RWPE1 (cell line): ENCODE data around the gene CLDN9.

Source experiments
- CTCF ChIA-PET: fragments of 350-600 bp; sonication (Branson Sonifier 250); formaldehyde crosslinking; extraction: SDS; loops from one replicate; lab custom pipeline; 2021; lab: Yijun Ruan, JAX
- POLR2A ChIA-PET: fragments of 400-600 bp; formaldehyde crosslinking; extraction: SDS; loops from one replicate; lab custom pipeline; 2020; ENCODE audit warnings: antibody characterized with exemption; ENCODE audit not compliant: low non-redundant PET; lab: Yijun Ruan, JAX
- DNase-seq: peaks from one replicate; pipeline ENCODE4 v3.0.0; 2012; ENCODE audit warnings: low spot score
- H3K27ac ChIP-seq: fragments of 450-650 bp; 2 replicates; pipeline ENCODE4 v1.5.1; 2017
- TF ChIP-seq, protein P1 (sequence below): fragments of 450-650 bp; conservative IDR thresholded peaks from 2 replicates; pipeline ENCODE4 v1.5.1; 2017; ENCODE audit warnings: low read depth, mild to moderate bottlenecking

The CLDN9 gene

DNA sequence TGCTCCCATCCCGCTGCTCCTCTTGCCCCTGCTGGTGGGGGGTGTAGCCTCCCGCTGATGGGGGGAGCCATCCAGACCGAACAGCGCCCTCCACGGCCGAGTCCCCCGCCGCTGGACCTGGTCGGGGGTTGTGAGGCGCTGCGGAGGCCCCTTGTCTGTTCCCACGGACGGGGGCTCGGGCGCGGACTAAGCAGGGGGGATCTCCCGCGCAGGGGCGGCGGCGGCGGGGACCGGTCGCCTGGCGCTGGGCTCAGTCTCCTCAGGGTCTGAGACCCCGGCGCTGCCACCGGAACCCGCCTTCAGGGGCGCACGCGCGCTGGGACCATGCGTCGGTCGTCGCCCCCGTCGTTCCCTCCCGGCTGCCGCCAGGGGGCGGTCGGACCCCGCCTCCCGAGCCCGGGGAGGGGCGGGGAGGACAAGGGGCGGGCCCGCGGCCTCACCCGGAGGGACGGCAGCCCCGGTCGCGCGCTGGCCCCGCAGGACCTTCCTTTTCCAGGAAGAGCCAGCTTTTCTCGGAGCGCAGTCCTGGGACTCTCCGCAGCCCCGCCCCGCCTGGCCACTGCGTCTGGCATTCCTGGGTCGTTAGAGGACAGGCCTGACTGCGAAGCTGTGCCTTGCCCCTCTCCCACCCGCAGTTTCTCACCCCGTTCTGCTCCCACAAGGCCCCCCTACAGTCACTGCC, 46.5 kb downstream of the CLDN9 start:
- CTCF ChIA-PET: interaction anchor here (0.5 to 2.8 kb wide), 27 partner anchors 8 to 604 kb away, joined by 3 to 48 read pairs (median 3); partner anchors contain the start of gene ZSCAN10
- TF ChIP-seq, protein P1, sequence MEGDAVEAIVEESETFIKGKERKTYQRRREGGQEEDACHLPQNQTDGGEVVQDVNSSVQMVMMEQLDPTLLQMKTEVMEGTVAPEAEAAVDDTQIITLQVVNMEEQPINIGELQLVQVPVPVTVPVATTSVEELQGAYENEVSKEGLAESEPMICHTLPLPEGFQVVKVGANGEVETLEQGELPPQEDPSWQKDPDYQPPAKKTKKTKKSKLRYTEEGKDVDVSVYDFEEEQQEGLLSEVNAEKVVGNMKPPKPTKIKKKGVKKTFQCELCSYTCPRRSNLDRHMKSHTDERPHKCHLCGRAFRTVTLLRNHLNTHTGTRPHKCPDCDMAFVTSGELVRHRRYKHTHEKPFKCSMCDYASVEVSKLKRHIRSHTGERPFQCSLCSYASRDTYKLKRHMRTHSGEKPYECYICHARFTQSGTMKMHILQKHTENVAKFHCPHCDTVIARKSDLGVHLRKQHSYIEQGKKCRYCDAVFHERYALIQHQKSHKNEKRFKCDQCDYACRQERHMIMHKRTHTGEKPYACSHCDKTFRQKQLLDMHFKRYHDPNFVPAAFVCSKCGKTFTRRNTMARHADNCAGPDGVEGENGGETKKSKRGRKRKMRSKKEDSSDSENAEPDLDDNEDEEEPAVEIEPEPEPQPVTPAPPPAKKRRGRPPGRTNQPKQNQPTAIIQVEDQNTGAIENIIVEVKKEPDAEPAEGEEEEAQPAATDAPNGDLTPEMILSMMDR: peak; percentile 91
- H3K27ac ChIP-seq: peak overlapping the region; percentile 68
- peak; percentile 87 for DNase-seq
- POLR2A ChIA-PET: interaction anchor here (0.9 to 1.1 kb wide), 2 partner anchors 66 to 70 kb away, joined by 3 to 4 read pairs; no protein-coding TSS in a partner anchor

DNA sequence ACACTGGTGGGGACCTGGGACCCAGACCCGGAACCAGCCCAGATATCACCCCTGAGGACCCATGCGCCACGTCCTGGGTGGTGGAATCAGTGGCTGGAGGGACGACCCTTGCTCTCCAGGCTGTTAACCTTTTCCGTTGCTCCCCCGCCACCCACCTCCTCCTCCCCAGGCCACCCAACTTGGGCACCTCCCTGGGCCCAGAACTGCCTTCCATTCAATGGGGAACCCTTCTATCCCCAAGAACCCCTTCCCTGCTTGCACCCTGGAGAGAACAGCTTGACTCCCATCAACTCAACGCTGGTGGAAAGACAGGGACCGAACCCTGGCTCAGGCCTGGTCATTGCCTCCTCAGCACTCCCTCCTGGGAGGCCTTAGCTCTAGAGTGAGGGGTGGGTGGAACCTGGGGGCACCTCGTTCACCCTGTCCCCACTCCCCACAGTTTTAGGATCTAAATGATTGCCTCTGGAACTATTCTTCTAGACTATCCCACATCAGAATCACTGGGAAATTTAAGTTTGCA, 47.1 kb downstream of the CLDN9 start:
- DNase-seq: no peak
- TF ChIP-seq, protein P1: no peak
- CTCF ChIA-PET: interaction anchor here (0.6 to 2.8 kb wide), 18 partner anchors 9 to 152 kb away, joined by 3 to 48 read pairs (median 3); partner anchors contain the start of gene ZSCAN10

DNA sequence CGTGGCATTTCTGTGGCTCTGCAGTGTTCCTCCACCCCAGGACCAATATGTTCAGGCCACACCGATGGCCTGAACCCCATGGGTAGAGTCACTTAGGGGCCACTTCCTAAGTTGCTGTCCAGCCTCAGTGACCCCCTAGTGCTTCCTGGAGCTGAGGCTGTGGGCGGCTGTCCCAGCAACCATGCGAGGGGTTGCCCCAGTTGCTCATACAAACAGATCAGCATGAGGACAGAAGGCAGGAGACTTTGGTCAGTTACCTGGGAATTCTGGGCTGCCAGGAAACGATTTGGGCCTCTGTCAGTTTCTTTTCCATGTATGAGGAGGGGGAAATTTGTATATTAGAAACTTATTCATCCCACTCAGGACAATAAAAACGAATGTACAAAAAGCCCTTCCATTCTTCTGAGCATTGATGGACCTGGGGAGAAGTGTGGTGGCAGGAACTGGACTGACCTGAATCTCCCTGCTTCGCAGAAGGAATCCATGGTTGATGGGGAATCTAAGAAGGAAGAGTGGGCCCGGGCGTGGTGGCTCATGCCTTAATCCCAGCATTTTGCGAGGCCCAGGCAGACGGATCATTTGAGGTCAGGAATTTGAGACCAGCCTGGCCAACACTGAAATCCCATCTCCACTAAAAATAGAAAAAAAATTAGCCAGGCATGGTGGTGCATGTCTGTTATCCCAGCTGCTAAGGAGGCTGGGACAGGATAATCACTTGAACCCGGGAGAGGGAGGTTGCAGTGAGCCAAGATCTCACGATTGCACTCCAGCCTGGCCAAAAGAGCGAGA, 47.8 kb downstream of the CLDN9 start:
- TF ChIP-seq, protein P1: no peak
- POLR2A ChIA-PET: no interaction called here

More for the DNA sequence above, 47.1 kb downstream of the CLDN9 start:
- POLR2A ChIA-PET: interaction anchor here (1.1 kb wide), 1 partner anchor 66 kb away, joined by 3 read pairs; no protein-coding TSS in a partner anchor
- H3K27ac ChIP-seq: peak overlapping the region; percentile 68

DNA sequence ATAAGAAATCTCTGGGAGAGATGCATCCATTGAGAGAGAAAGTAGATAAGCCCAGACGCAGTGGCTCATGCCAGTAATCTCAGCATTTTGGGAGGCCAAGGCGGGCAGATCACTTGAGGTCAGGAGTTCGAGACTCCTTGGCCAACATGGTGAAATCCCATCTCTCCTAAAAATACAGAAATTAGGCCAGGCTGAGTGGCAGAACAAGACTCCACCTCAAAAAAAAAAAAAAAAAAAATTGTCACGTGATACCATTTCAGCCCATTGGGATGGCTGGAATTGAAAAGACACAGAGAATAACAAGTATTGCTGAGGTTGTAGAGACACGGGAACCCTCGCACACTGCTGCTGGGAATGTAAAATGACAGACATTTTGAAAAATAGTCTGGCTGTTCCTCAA, 49.8 kb downstream of the CLDN9 start:
- ChIA-PET CTCF (interaction anchor here (0.7 kb wide), 1 partner anchor 391 kb away, joined by 6 read pairs; no protein-coding TSS in a partner anchor), POLR2A (no interaction called here)
- no peak for DNase-seq
- H3K27ac ChIP-seq: no peak overlapping the region
- TF ChIP-seq, protein P1: no peak

More for the DNA sequence above, 47.8 kb downstream of the CLDN9 start:
- CTCF ChIA-PET: interaction anchor here (0.6 to 2.8 kb wide), 5 partner anchors 9 to 82 kb away, joined by 3 to 15 read pairs (median 3); no protein-coding TSS in a partner anchor
- H3K27ac ChIP-seq: no peak overlapping the region
- DNase-seq: no peak

DNA sequence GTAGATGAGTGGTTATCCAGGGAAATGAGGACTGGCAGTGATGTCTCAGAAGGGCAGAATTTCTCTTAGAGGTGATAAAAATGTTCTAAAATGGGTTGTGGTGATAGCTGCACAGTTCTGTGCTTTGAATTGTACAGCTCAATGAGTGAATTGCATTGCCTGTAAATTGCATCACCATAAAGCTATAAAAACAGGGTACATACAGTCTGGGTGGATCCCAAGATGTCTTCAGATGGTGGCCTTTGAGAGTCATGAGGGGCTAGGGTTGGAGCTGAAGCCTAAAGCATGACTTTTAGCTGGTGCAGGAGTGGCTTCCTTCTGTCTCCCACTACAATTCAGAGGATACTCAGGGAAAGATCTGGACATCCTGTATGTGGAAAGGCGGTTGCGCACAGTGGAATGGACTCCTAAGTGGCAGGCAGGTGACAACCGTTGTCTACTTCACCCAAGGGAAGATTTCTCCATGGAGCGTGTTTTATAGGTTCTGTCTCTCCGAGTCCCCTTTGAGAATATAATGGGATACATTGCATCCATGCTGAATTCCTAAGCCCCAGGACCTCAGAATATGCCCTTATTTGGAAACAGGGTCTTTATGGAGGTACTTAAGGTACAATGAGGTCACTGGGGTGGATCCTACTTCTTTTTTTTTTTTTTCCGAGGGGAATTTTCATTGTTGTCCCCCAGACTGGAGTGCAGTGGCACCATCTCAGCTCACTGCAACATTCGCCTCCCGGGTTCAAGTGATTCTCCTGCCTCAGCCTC, 51.1 kb downstream of the CLDN9 start:
- H3K27ac ChIP-seq: no peak overlapping the region
- ChIA-PET CTCF (interaction anchor here (0.7 kb wide), 2 partner anchors 34 to 65 kb away, joined by 3 read pairs; no protein-coding TSS in a partner anchor), POLR2A (interaction anchor here (0.7 kb wide), 1 partner anchor 71 kb away, joined by 3 read pairs; the partner anchor contains the start of gene ZNF213)
- TF ChIP-seq, protein P1: no peak
- no peak for DNase-seq
